HCT116 (cell line): ENCODE measurements around the gene PCDHGB2. TPM values are rescaled to one million over a fixed set of nuclear protein-coding genes. Genes with fewer than 3 reads are reported as not detected.
"Not testable (repeated sequence)": the region's sequence is repeated elsewhere in the genome, so short reads cannot be mapped to it uniquely, and the experiment has no call there.

Source experiments
- ATAC-seq: fragments of 200-7000 bp; cut with Tn5 transposase; 2 replicates; pipeline ENCODE4 v1.9.1; 2020; ENCODE audit warnings: mild to moderate bottlenecking, moderate library complexity
- BruUV-seq: library from RNA; stranded (reverse); fragments of 400-500 nt; replicated peaks from 2 replicates; lab custom pipeline; 2021; lab: Mats Ljungman, UMichigan
- CTCF ChIA-PET: fragments of 300-600 bp; sonication (Branson Sonifier 250); formaldehyde crosslinking; loops from one replicate; lab custom pipeline; 2021; ENCODE audit warnings: antibody characterized with exemption; lab: Charles Lee
- POLR2A ChIA-PET: fragments of 300-600, 350-600 bp; sonication (Branson Sonifier 250); formaldehyde crosslinking; loops from one replicate; lab custom pipeline; 2021; ENCODE audit warnings: antibody characterized with exemption; lab: Charles Lee
- RAD21 ChIA-PET, 2 experiments: fragments of 300-600 bp; sonication (Branson Sonifier 250); formaldehyde crosslinking; loops; one replicate each; lab custom pipeline; 2023; ENCODE audit warnings: low total read pairs in 2 of 2; ENCODE audit not compliant: uncharacterized antibody in 2 of 2, unreplicated experiment in 2 of 2, low non-redundant PET in 1 of 2; lab: Charles Lee
- DNase-seq: peaks from one replicate; pipeline ENCODE4 v3.0.0-alpha.2; 2010; ENCODE audit warnings: low read depth, low spot score
- H2AFZ ChIP-seq: fragments of 200-600 bp; shearing (Covaris generic), sonication (generic); 2 replicates; pipeline ENCODE4 v1.6.1; 2017; ENCODE audit warnings: low read depth, mixed run types, mixed read lengths, antibody characterized with exemption, low read length; ENCODE audit not compliant: poor library complexity, severe bottlenecking
- H3K27ac ChIP-seq: 2 replicates; pipeline ENCODE4 v1.5.1; 2012; ENCODE audit warnings: low read depth, low read length
- H3K27me3 ChIP-seq: fragments of 200-600 bp; sonication (generic); 2 replicates; pipeline ENCODE4 v1.6.1; 2016; ENCODE audit warnings: mixed run types, low read length, mixed read lengths; ENCODE audit not compliant: insufficient read depth
- H3K36me3 ChIP-seq, 2 experiments: fragments of 200-500 bp in 1 of 2; fragments of 200-600 bp in 1 of 2; sonication (Bioruptor generic) in 1 of 2; sonication (generic) in 1 of 2; 2 replicates each; pipeline versions ENCODE4 v1.5.1 to v1.6.1; 2014 to 2016; ENCODE audit warnings: low read length in 2 of 2, inconsistent platforms in 1 of 2, mixed read lengths in 1 of 2, mixed run types in 1 of 2; ENCODE audit not compliant: insufficient read depth in 2 of 2, control insufficient read depth in 1 of 2
- H3K4me1 ChIP-seq, 2 experiments: fragments of 200-600 bp in 1 of 2; sonication (generic) in 1 of 2; 2 replicates each; pipeline versions ENCODE4 v1.5.1 to v1.6.1; 2012 to 2017; ENCODE audit warnings: low read length in 2 of 2, inconsistent platforms in 1 of 2, mild to moderate bottlenecking in 1 of 2, mixed read lengths in 1 of 2, mixed run types in 1 of 2, moderate library complexity in 1 of 2; ENCODE audit not compliant: insufficient read depth in 2 of 2, control insufficient read depth in 1 of 2
- H3K4me2 ChIP-seq: fragments of 200-600 bp; sonication (generic); 2 replicates; pipeline ENCODE4 v1.6.1; 2017; ENCODE audit warnings: mixed run types, low read length, mixed read lengths
- H3K4me3 ChIP-seq, 2 experiments: fragments of 200-600 bp in 1 of 2; sonication (generic) in 1 of 2; replicated peaks in 1 of 2; 2 replicates each; pipeline ENCODE4 v1.5.1; 2011 to 2016; ENCODE audit warnings: low read length in 2 of 2, control low read depth in 1 of 2, low read depth in 1 of 2, mild to moderate bottlenecking in 1 of 2, mixed read lengths in 1 of 2, mixed run types in 1 of 2
- H3K79me2 ChIP-seq: fragments of 200-600 bp; sonication (generic); 2 replicates; pipeline ENCODE4 v1.6.1; 2017; ENCODE audit warnings: mild to moderate bottlenecking, mixed run types, low read length, moderate library complexity, mixed read lengths; ENCODE audit not compliant: insufficient read depth
- H3K9ac ChIP-seq: fragments of 200-600 bp; sonication (generic); 2 replicates; pipeline ENCODE4 v1.6.1; 2016; ENCODE audit warnings: low read length, mixed read lengths
- H3K9me2 ChIP-seq: fragments of 200-600 bp; sonication (generic), shearing (Covaris generic); 2 replicates; pipeline ENCODE4 v1.6.1; 2017; ENCODE audit warnings: mixed run types, mild to moderate bottlenecking, moderate library complexity; ENCODE audit not compliant: insufficient read depth
- H3K9me3 ChIP-seq, 2 experiments: fragments of 200-500 bp in 1 of 2; fragments of 200-600 bp in 1 of 2; sonication (Bioruptor generic) in 1 of 2; sonication (generic) in 1 of 2; 2 replicates each; pipeline ENCODE4 v1.6.1; 2014 to 2017; ENCODE audit warnings: low read length in 2 of 2, mixed read lengths in 2 of 2, inconsistent platforms in 1 of 2, low read depth in 1 of 2, mild to moderate bottlenecking in 1 of 2, mixed run types in 1 of 2, moderate library complexity in 1 of 2; ENCODE audit not compliant: control insufficient read depth in 1 of 2, insufficient read depth in 1 of 2
- H4K20me1 ChIP-seq: fragments of 200-600 bp; sonication (generic), shearing (Covaris generic); 2 replicates; pipeline ENCODE4 v1.6.1; 2017; ENCODE audit warnings: mixed run types, mild to moderate bottlenecking, moderate library complexity; ENCODE audit not compliant: insufficient read depth
- CEBPB ChIP-seq: IDR thresholded peaks from 2 replicates; pipeline ENCODE4 v1.6.1; 2012; ENCODE audit warnings: low read depth
- CTCF ChIP-seq, 3 experiments: fragments of 200-600 bp in 1 of 3; sonication (generic) in 1 of 3; IDR thresholded peaks in 2 of 3; conservative IDR thresholded peaks in 1 of 3; 2 replicates each; pipeline ENCODE4 v1.5.1; 2012 to 2017; ENCODE audit warnings: low read depth in 2 of 3, low read length in 2 of 3, antibody characterized with exemption in 1 of 3, borderline replicate concordance in 1 of 3, control low read depth in 1 of 3, mild to moderate bottlenecking in 1 of 3, mixed read lengths in 1 of 3, mixed run types in 1 of 3, moderate library complexity in 1 of 3; ENCODE audit not compliant: insufficient read depth in 1 of 3
- EGR1 ChIP-seq: IDR thresholded peaks from 2 replicates; pipeline ENCODE4 v1.6.1; 2012; ENCODE audit warnings: low read depth
- EZH2 ChIP-seq: fragments of 200-600 bp; sonication (generic); IDR thresholded peaks from 2 replicates; pipeline ENCODE4 v1.6.1; 2017; ENCODE audit warnings: antibody characterized with exemption, mixed run types
- RAD21 ChIP-seq: IDR thresholded peaks from 2 replicates; pipeline ENCODE4 v1.6.1; 2012; ENCODE audit warnings: low read depth, mild to moderate bottlenecking
- TCF7L2 ChIP-seq: IDR thresholded peaks from 2 replicates; pipeline ENCODE4 v1.7.0; 2011; ENCODE audit warnings: borderline replicate concordance, inconsistent platforms; ENCODE audit not compliant: insufficient read depth, insufficient read length; ENCODE audit errors: extremely low read depth
- intact Hi-C: fragments of 100-400 bp; cut with micrococcal nuclease; formaldehyde crosslinking; loops from 2 replicates; pipeline ENCODE4 v1.10.0; 2022
- total RNA-seq: library from RNA; stranded (reverse); gene quantifications from one replicate; pipeline ENCODE4 v1.2.1, GENCODE V29; 2021; ENCODE audit not compliant: unreplicated experiment
- TF ChIP-seq, protein P1 (sequence below): IDR thresholded peaks from 2 replicates; pipeline ENCODE4 v1.6.1; 2011; ENCODE audit warnings: mild to moderate bottlenecking, low read length, moderate library complexity; ENCODE audit not compliant: insufficient replicate concordance; ENCODE audit errors: extremely low read depth
- TF ChIP-seq, protein P2 (sequence below): IDR thresholded peaks from 2 replicates; pipeline ENCODE4 v1.6.1; 2012

The PCDHGB2 gene
- total RNA-seq, 1 experiment from 2014 or later: 0.34 TPM

DNA sequence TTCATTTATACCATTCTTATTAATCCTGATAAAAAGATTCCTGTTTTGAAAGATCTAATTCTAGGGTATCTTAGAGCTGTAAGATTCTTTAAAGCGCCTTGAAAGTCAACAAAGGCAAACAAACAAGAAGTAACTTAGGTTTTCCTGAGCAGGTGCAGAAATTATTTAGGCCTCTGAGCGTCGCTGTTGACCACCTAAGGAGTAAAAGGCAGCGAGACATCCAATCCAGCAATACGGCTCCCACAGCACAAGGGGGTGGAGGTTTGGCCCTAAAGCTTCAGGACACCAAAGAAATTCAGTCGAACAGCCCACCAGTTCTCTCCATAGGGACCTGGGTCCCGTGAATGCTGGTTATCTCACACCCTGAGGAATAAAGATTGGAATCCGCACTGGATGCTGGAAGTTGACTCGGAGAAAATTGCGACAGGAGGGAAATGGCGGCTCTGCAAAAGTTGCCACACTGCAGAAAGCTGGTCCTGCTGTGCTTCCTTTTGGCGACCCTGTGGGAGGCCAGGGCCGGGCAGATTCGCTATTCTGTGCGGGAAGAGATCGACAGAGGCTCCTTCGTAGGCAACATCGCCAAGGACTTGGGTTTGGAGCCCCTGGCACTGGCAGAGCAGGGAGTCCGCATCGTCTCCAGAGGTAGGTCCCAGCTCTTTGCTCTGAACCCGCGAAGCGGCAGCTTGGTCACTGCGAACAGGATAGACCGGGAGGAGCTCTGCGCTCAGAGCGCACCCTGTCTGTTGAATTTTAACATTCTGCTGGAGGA is 21.1 kb upstream of the PCDHGB2 start, which contains the start of gene PCDHGA2:
Gene PCDHGA2 (plus strand): TSS at position 223 of the 769 bp plus-strand sequence.
- RAD21 ChIA-PET: no interaction called here
- intact Hi-C loops: no loop called here
- Histone ChIP-seq H3K9ac (no peak within 1 kb of the TSS), H3K9me2 (no peaks in the 10 kb centered on the region), H3K36me3 (no peaks in the 10 kb centered on the region), H3K27me3 (no peaks in the 10 kb centered on the region), H2AFZ (no peak within 1 kb of the TSS), H3K79me2 (no peaks in the 10 kb centered on the region), H3K9me3 (no peaks in the 10 kb centered on the region; a peak in 2 of 4 replicates), H3K4me1 (no peaks in the 10 kb centered on the region), H3K27ac (no peak within 1 kb of the TSS), H3K4me3 (no peak within 1 kb of the TSS), H4K20me1 (no peaks in the 10 kb centered on the region), H3K4me2 (no peak within 1 kb of the TSS)
- DNase-seq: no peak
- ATAC-seq: no peak
- POLR2A ChIA-PET: no interaction called here
- CTCF ChIA-PET: no interaction called here
- TF ChIP-seq CTCF (IDR thresholded peaks at IDR 0.05 in 2 of 3, conservative IDR thresholded peaks at IDR 0.05 in 1 of 3; ENCODE audit: borderline replicate concordance in 1 of 3, insufficient read depth in 1 of 3, low read depth in 2 of 3, low read length in 2 of 3): peak in 2 of 3 experiments; percentile 32 to 33; a peak in 2 of 6 replicates
- TF ChIP-seq, protein P1, sequence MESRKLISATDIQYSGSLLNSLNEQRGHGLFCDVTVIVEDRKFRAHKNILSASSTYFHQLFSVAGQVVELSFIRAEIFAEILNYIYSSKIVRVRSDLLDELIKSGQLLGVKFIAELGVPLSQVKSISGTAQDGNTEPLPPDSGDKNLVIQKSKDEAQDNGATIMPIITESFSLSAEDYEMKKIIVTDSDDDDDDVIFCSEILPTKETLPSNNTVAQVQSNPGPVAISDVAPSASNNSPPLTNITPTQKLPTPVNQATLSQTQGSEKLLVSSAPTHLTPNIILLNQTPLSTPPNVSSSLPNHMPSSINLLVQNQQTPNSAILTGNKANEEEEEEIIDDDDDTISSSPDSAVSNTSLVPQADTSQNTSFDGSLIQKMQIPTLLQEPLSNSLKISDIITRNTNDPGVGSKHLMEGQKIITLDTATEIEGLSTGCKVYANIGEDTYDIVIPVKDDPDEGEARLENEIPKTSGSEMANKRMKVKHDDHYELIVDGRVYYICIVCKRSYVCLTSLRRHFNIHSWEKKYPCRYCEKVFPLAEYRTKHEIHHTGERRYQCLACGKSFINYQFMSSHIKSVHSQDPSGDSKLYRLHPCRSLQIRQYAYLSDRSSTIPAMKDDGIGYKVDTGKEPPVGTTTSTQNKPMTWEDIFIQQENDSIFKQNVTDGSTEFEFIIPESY: no peak
- TF ChIP-seq, protein P2, sequence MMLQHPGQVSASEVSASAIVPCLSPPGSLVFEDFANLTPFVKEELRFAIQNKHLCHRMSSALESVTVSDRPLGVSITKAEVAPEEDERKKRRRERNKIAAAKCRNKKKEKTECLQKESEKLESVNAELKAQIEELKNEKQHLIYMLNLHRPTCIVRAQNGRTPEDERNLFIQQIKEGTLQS: no peak
- no peak for TF ChIP-seq EGR1
- TF ChIP-seq TCF7L2: no peak
- no peak for TF ChIP-seq EZH2
- TF ChIP-seq CEBPB: no peak
- peak; percentile 19; the same call in 1 of the 2 replicates for TF ChIP-seq RAD21
- BruUV-seq: no TSS peak

- H3K9me2 ChIP-seq, H3K79me2 ChIP-seq, H3K4me3 ChIP-seq, ATAC-seq, CTCF ChIA-PET, H2AFZ ChIP-seq, H3K9me3 ChIP-seq, DNase-seq, BruUV-seq, H4K20me1 ChIP-seq, H3K4me1 ChIP-seq, H3K4me2 ChIP-seq, H3K36me3 ChIP-seq, H3K9ac ChIP-seq, H3K27ac ChIP-seq, POLR2A ChIA-PET, intact Hi-C loops, H3K27me3 ChIP-seq, RAD21 ChIA-PET: not testable (repeated sequence)
Measured at GRCh38 chr5:141340781-141341354, 18.9 kb upstream of the PCDHGB2 start.
